HEK293T (cell line): ENCODE measurements around the gene CEND1.

ENCODE experiments used
- BHLHE40 ChIP-seq: fragments of 450-650 bp; IDR thresholded peaks from 2 replicates; pipeline ENCODE4 v1.6.1; 2016; ENCODE audit warnings: mild to moderate bottlenecking, moderate library complexity, borderline replicate concordance
- ELF4 ChIP-seq: fragments of 450-650 bp; IDR thresholded peaks from 2 replicates; pipeline ENCODE4 v1.6.1; 2017; ENCODE audit warnings: antibody characterized with exemption
- FOXM1 ChIP-seq: fragments of 450-650 bp; IDR thresholded peaks from 2 replicates; pipeline ENCODE4 v1.6.1; 2017; ENCODE audit warnings: mild to moderate bottlenecking, borderline replicate concordance
- LEF1 ChIP-seq: fragments of 450-650 bp; IDR thresholded peaks from 2 replicates; pipeline ENCODE4 v1.6.1; 2017; ENCODE audit warnings: mild to moderate bottlenecking, borderline replicate concordance
- SP1 ChIP-seq: fragments of 450-650 bp; IDR thresholded peaks from 2 replicates; pipeline ENCODE4 v1.6.1; 2017
- SUZ12 ChIP-seq: fragments of 450-650 bp; IDR thresholded peaks from 2 replicates; pipeline ENCODE4 v1.6.1; 2016; ENCODE audit warnings: mild to moderate bottlenecking
- TARDBP ChIP-seq: fragments of 450-650 bp; IDR thresholded peaks from 2 replicates; pipeline ENCODE4 v1.6.1; 2016
- ZNF384 ChIP-seq: fragments of 450-650 bp; IDR thresholded peaks from 2 replicates; pipeline ENCODE4 v1.6.1; 2016

DNA sequence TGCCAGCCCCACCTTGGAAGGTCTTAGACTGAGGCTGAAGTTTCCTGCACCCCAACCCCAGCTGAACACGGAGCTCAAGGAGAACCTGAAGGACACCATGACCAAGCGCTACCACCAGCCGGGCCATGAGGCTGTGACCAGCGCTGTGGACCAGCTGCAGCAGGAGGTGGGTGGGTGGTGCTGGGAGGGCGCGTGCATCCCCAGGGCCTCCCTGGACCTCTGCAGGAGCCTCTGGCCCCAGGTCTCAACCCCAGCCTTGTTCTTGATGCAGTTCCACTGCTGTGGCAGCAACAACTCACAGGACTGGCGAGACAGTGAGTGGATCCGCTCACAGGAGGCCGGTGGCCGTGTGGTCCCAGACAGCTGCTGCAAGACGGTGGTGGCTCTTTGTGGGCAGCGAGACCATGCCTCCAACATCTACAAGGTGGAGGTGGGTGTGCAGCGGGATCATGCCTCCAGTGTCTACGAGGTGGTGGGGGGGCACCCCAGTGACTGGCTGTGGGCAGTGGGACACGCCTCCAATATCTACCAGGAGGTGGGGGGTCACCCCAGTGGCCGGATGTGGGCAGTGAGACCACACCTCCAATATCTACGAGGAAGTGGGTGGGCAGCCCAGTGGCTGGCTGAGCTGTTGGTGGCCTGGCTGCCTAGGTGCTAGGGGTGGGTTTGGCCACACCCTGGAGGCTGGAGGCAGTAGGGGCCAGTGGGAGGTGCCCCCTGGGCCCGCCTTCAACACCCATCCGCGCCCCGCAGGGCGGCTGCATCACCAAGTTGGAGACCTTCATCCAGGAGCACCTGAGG is 47.5 kb upstream of the CEND1 start:
- no peak for TF ChIP-seq FOXM1
- no peak for TF ChIP-seq ZNF384
- TF ChIP-seq BHLHE40: no peak
- TF ChIP-seq LEF1: no peak
- no peak for TF ChIP-seq SUZ12
- no peak for TF ChIP-seq TARDBP
- TF ChIP-seq SP1: no peak
- TF ChIP-seq ELF4: no peak
